Liver (tissue), 9 donors: ENCODE measurements around the gene VAMP7. TPM values are rescaled to one million over a fixed set of nuclear protein-coding genes. Genes with fewer than 3 reads are reported as not detected.
A peak's percentile ranks its signal among the peaks of the same experiment; 100 is the strongest.

Source experiments
- DNase-seq: peaks from one replicate; pipeline ENCODE4 v3.0.0-alpha.2; 2017; ENCODE audit warnings: low spot score
- H3K27ac ChIP-seq, 2 donors: one replicate each; pipeline ENCODE4 v1.7.0; 2013; ENCODE audit warnings: inconsistent platforms in 2 of 2, low read length in 2 of 2, control low read depth in 1 of 2, low read depth in 1 of 2, mild to moderate bottlenecking in 1 of 2
- H3K27me3 ChIP-seq, 4 donors: one replicate each; pipeline versions ENCODE4 v1.6.1 to v1.7.0; 2013; ENCODE audit warnings: low read length in 3 of 4, inconsistent platforms in 1 of 4, mild to moderate bottlenecking in 1 of 4, moderate library complexity in 1 of 4; ENCODE audit not compliant: control insufficient read depth in 4 of 4, insufficient read depth in 4 of 4
- H3K36me3 ChIP-seq, 4 donors: one replicate each; pipeline versions ENCODE4 v1.6.1 to v1.7.0; 2013; ENCODE audit warnings: low read length in 3 of 4, mild to moderate bottlenecking in 3 of 4, low read depth in 1 of 4, moderate library complexity in 1 of 4; ENCODE audit not compliant: control insufficient read depth in 4 of 4, insufficient read depth in 3 of 4
- H3K4me1 ChIP-seq, 4 donors: one replicate each; pipeline versions ENCODE4 v1.6.1 to v1.7.0; 2013; ENCODE audit warnings: low read length in 3 of 4, mild to moderate bottlenecking in 3 of 4, moderate library complexity in 1 of 4; ENCODE audit not compliant: control insufficient read depth in 4 of 4, insufficient read depth in 4 of 4
- H3K4me3 ChIP-seq, 3 donors: one replicate each; pipeline versions ENCODE4 v1.6.1 to v1.7.0; 2013; ENCODE audit warnings: low read length in 3 of 3, control low read depth in 1 of 3, low read depth in 1 of 3, mild to moderate bottlenecking in 1 of 3
- H3K9ac ChIP-seq, 2 donors: one replicate each; pipeline ENCODE4 v1.7.0; 2013; ENCODE audit warnings: low read length in 2 of 2, mild to moderate bottlenecking in 2 of 2, moderate library complexity in 2 of 2, control low read depth in 1 of 2, low read depth in 1 of 2
- H3K9me3 ChIP-seq, 4 donors: one replicate each; pipeline versions ENCODE4 v1.6.1 to v1.7.0; 2013; ENCODE audit warnings: low read length in 3 of 4; ENCODE audit not compliant: control insufficient read depth in 4 of 4
- ATF3 ChIP-seq: IDR thresholded peaks from 2 replicates; pipeline ENCODE4 v1.6.1; 2016; ENCODE audit warnings: antibody characterized with exemption
- CTCF ChIP-seq: fragments of 150-350 bp; IDR thresholded peaks from 2 replicates; pipeline ENCODE4 v1.5.1; 2017; ENCODE audit warnings: improper control_type of control experiment, low read depth, low read length; ENCODE audit not compliant: missing input control
- EGR1 ChIP-seq, 2 donors: IDR thresholded peaks; 2 replicates each; pipeline ENCODE4 v1.6.1; 2016 to 2018; ENCODE audit warnings: antibody characterized with exemption in 2 of 2, low read depth in 2 of 2
- FOXA1 ChIP-seq: IDR thresholded peaks from 2 replicates; pipeline ENCODE4 v1.6.1; 2016; ENCODE audit warnings: antibody characterized with exemption
- GABPA ChIP-seq, 2 donors: IDR thresholded peaks in 1 of 2; conservative IDR thresholded peaks in 1 of 2; 2 replicates each; pipeline ENCODE4 v1.6.1; 2016; ENCODE audit warnings: antibody characterized with exemption in 2 of 2, mild to moderate bottlenecking in 1 of 2, moderate library complexity in 1 of 2
- HNF4A ChIP-seq, 2 donors: conservative IDR thresholded peaks; 2 replicates each; pipeline ENCODE4 v1.6.1; 2016; ENCODE audit warnings: antibody characterized with exemption in 2 of 2, mild to moderate bottlenecking in 2 of 2
- HNF4G ChIP-seq: IDR thresholded peaks from 2 replicates; pipeline ENCODE4 v1.6.1; 2016; ENCODE audit warnings: antibody characterized with exemption
- MAX ChIP-seq: IDR thresholded peaks from 2 replicates; pipeline ENCODE4 v1.6.1; 2016; ENCODE audit warnings: antibody characterized with exemption
- NR2F2 ChIP-seq: IDR thresholded peaks from 2 replicates; pipeline ENCODE4 v1.6.1; 2016; ENCODE audit warnings: antibody characterized with exemption
- RAD21 ChIP-seq, 2 donors: IDR thresholded peaks; 2 replicates each; pipeline ENCODE4 v1.6.1; 2016; ENCODE audit warnings: antibody characterized with exemption in 2 of 2, mild to moderate bottlenecking in 2 of 2
- REST ChIP-seq: IDR thresholded peaks from 2 replicates; pipeline ENCODE4 v1.6.1; 2016; ENCODE audit warnings: antibody characterized with exemption, mild to moderate bottlenecking
- SP1 ChIP-seq: IDR thresholded peaks from 2 replicates; pipeline ENCODE4 v1.6.1; 2018; ENCODE audit warnings: antibody characterized with exemption, mild to moderate bottlenecking
- TAF1 ChIP-seq: conservative IDR thresholded peaks from 2 replicates; pipeline ENCODE4 v1.6.1; 2016; ENCODE audit warnings: antibody characterized with exemption, mild to moderate bottlenecking
- YY1 ChIP-seq: IDR thresholded peaks from 2 replicates; pipeline ENCODE4 v1.6.1; 2016; ENCODE audit warnings: antibody characterized with exemption, mild to moderate bottlenecking
- ZBTB33 ChIP-seq: IDR thresholded peaks from 2 replicates; pipeline ENCODE4 v1.6.1; 2016; ENCODE audit warnings: antibody characterized with exemption
- WGBS: extraction: QIAGEN DNeasy Blood & Tissue Kit; methylation state at CpG from one replicate; pipeline ENCODE4 v1.1.7; 2013; 5-methylcytosine and 5-hydroxymethylcytosine counted together
- polyA plus RNA-seq, 2 donors: library from polyadenylated mRNA; stranded (reverse) in 1 of 2; unstranded in 1 of 2; fragments of 200-250 nt in 1 of 2; fragments of >200 nt in 1 of 2; fragmentation: Nextera tagmentation in 1 of 2; extraction: Ambion mirVana in 1 of 2; gene quantifications; one replicate each; pipeline versions ENCODE4 v1.2.1 to v1.2.3, GENCODE V29; 2013 to 2015
- total RNA-seq, 2 donors: library from RNA; depleted of rRNA; stranded (reverse); fragments of >200 nt; gene quantifications; one replicate each; pipeline ENCODE4 v1.2.3, GENCODE V29; 2014
- donor health status: healthy.
- donor health status: healthy.
- donor health status: healthy.
- donor health status: healthy.
- donor health status: healthy.

Gene VAMP7
- total and polyA plus RNA-seq, 4 donors = 18.3 to 28.8 (median 22.9) TPM

GRCh38 chrX:155966876-155967275 lies 85.7 kb downstream of the VAMP7 start:
- 37% methylated on average over 8 of the region's 8 CpGs for WGBS
- Histone ChIP-seq H3K9me3 (peaks cover 0 to 2% (median 0%) of the 10 kb centered on the region in 4 donors), H3K36me3 (no peaks in the 10 kb centered on the region), H3K27ac (no peak overlapping the region), H3K4me3 (no peak overlapping the region), H3K4me1 (no peaks in the 10 kb centered on the region), H3K9ac (no peak overlapping the region), H3K27me3 (no peaks in the 10 kb centered on the region)
- TF ChIP-seq HNF4A (conservative IDR thresholded peaks at IDR 0.05) = no peak
- TF ChIP-seq TAF1 = no peak
- peak; percentile 30 for TF ChIP-seq CTCF
- TF ChIP-seq RAD21 (IDR thresholded peaks at IDR 0.05) = peak; percentile 38 to 66
- TF ChIP-seq GABPA (IDR thresholded peaks at IDR 0.05 in 1 of 2, conservative IDR thresholded peaks at IDR 0.05 in 1 of 2) = no peak
- no peak for TF ChIP-seq YY1
- no peak for TF ChIP-seq MAX
- TF ChIP-seq ZBTB33 = no peak
- TF ChIP-seq ATF3 = no peak
- no peak for TF ChIP-seq REST
- no peak for TF ChIP-seq SP1
- DNase-seq = no peak

GRCh38 chrX:155967653-155968325 lies 86.6 kb downstream of the VAMP7 start:
- H3K4me3 ChIP-seq = no peak overlapping the region
- TF ChIP-seq EGR1 (IDR thresholded peaks at IDR 0.05; ENCODE audit: low read depth in 2 of 2) (no peak), NR2F2 (no peak), MAX (no peak), HNF4G (no peak), HNF4A (conservative IDR thresholded peaks at IDR 0.05) (no peak), FOXA1 (no peak), REST (no peak), GABPA (IDR thresholded peaks at IDR 0.05 in 1 of 2, conservative IDR thresholded peaks at IDR 0.05 in 1 of 2) (no peak), YY1 (no peak)
- DNase-seq = no peak
- no peak overlapping the region for H3K27ac ChIP-seq
- H3K4me1 ChIP-seq = no peaks in the 10 kb centered on the region
- 65% methylated on average over 3 of the region's 3 CpGs for WGBS
- peaks cover 0 to 2% (median 0%) of the 10 kb centered on the region in 4 donors for H3K9me3 ChIP-seq
- no peaks in the 10 kb centered on the region for H3K36me3 ChIP-seq
- no peaks in the 10 kb centered on the region for H3K27me3 ChIP-seq
- no peak overlapping the region for H3K9ac ChIP-seq
